DMS114 treated with DMSO at 0.1 percent for 48 hours (cell line): ENCODE results near the gene ENTPD6.
"Not testable (repeated sequence)": the region's sequence is repeated elsewhere in the genome, so short reads cannot be mapped to it uniquely, and the experiment has no call there.

Experiments
- DNase-seq: peaks from one replicate; lab custom pipeline; 2025; ENCODE audit not compliant: unreplicated experiment; lab: John Stamatoyannopoulos, UW

ENTPD6 gene

DNA sequence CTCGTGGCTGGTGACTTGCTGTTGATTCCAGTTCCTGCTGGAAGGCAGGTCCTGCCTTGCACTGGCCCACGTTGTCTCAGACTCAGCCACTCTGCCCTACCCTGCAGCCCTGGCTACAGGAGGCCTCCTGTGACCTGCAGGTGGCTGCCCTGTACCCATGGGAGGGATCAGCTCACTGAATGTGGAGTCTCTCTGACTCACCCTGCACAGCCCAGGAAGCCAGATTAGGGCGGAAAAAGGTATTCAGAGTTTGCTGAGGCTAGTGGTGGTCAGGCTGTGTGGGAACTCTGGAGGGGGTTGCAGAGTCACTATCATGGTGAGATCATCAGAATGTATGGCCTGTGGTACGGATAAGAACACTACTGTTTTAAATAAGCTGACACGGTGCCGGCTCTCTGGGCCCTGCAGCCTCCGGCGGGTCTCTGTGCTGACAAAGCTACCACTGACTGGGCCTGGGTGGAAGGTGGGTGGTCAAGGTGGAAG, 27.7 kb downstream of the ENTPD6 start:
- DNase-seq: no peak

DNA sequence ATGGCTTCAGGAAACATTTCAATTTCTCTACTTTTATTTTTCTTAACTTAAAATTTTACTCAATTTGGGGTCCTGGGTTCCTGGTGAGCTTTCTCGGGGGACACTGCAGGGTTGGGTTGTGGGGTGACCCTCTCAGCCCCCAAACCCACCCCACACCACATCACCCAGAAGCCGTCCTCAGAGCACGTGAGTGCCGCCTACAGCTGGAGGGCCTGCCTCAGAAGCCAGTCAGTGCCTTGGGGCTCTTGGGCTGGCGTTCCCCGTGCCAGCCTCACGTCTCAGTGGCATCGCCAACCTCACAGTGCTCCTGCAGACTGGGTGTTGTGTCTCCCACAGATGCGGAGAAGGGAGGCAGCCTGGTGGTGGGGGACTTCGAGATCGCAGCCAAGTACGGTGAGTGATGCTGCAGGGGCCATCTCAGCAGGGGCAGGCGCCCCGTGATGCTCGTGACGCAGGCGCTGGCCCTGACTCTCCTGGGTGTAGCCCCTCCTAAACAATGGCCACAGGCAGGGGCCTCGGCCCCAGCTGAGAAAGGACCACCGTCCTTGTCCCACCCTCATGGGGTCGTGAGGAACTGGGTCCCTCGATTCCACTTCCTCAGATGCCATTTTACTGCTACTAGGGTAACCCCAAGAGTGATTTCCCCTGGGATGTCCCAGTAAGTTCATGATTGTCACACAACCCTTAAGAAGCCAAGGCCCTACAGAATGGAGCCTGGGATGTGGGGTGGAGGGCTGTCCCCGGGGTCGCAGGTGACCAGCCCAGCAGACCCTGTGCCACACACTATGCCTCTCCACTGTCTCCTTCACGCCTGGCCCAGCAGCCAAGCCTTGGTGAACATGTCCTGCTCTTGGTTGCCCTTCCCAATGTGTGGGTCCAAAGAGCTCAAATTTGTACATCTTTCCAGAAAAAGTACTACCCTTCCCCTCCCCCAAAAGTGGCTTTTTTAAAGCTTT, 28.5 kb downstream of the ENTPD6 start:
- no peak for DNase-seq

DNA sequence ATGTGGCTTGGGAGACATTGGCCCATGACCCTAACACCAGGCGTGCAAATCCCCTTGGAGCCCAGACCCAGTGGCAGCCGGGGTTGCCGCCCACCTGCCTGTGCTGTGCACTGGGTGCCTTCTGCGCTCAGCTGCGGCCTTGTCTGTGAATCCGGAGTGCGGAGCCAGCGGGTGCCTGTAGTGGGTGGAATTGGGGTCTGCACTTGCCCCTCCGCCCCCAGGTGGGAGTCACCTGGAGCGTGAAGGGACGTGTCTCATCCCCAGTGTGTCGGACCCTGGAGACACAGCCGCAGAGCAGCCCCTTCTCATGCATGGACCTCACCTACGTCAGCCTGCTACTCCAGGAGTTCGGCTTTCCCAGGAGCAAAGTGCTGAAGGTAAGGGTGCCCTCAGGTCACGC, 29.4 kb downstream of the ENTPD6 start:
- no peak for DNase-seq

DNA sequence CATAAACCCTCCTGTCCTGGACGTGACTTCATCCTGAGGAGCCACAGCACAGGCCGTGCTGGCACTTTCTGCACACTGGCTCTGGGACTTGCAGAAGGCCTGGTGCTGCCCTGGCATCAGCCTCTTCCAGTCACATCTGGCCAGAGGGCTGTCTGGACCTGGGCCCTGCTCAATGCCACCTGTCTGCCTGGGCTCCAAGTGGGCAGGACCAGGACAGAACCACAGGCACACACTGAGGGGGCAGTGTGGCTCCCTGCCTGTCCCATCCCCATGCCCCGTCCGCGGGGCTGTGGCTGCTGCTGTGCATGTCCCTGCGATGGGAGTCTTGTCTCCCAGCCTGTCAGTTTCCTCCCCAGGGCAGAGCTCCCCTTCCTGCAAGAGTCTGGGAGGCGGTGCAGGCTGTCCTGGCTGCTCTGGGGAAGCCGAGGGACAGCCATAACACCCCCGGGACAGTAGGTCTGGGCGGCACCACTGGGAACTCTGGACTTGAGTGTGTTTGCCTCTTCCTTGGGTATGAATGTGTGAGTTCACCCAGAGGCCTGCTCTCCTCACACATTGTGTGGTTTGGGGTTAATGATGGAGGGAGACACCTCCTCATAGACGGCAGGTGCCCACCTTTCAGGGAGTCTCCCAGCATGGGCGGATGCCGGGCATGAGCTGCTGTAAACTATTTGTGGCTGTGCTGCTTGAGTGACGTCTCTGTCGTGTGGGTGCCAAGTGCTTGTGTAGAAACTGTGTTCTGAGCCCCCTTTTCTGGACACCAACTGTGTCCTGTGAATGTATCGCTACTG, 30.3 kb downstream of the ENTPD6 start:
- no peak for DNase-seq

DNA sequence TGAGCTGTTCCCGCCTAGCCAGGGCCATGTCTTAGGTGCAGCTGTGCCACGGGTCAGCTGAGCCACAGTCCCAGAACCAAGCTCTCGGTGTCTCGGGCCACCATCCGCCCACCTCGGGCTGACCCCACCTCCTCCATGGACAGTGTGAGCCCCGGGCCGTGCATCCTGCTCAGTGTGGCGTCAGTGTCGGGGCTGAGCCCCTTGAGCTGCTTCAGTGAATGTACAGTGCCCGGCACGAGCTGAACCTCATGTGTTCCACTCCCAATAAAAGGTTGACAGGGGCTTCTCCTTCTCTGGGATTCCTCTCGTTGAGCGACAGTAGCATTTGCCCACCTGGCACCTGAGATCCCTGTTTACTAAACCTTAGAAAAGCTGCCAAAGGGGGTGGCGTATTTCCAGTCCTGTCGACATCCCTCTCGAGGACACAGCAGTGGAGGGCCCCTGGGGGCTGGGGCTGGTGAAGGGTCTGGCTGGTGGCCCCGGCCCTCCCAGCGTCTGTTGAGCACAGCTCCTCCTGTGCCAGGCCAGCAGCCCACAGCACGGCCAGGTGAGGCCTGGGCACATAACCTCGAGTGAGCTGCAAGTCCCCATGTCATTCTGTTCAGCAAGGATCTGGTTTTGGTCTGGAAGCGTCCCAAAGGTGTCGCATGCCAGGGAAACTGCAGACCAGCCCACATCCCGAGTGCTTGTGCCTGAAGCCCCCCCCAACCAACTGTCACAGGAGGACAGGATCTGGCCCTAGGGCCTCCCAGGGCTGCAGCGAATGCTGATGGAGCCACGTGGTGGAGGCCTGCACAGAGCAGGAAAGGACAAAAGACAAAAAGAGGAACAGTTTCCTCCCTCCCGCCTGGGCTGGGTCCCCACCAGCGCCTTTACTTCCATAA, 31.2 kb downstream of the ENTPD6 start:
- no peak for DNase-seq

DNA sequence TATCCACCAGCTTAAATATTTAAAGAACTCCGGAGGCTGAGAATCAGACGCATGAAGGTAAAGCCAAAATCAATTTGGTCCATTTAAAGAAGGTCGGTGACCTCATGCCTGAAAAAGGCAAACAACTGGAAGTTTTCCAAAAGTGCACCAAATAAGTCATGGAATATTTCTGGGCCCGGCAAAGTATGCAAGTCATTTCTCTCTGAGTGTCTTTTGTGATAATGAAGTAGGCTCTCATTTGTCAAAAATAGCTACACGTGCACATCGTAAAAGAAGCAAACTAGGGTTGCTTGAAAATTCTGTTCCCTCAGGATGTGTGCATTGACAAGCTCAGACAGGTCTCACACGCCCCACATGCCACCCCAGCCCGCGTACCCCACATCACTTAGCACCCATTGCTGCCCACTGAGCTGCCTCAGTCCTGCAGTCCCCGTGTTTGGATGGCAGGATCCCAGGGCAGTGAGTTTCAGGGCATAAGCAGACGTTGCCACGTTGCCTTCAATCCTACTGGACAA, 31.9 kb downstream of the ENTPD6 start:
- DNase-seq: no peak

DNA sequence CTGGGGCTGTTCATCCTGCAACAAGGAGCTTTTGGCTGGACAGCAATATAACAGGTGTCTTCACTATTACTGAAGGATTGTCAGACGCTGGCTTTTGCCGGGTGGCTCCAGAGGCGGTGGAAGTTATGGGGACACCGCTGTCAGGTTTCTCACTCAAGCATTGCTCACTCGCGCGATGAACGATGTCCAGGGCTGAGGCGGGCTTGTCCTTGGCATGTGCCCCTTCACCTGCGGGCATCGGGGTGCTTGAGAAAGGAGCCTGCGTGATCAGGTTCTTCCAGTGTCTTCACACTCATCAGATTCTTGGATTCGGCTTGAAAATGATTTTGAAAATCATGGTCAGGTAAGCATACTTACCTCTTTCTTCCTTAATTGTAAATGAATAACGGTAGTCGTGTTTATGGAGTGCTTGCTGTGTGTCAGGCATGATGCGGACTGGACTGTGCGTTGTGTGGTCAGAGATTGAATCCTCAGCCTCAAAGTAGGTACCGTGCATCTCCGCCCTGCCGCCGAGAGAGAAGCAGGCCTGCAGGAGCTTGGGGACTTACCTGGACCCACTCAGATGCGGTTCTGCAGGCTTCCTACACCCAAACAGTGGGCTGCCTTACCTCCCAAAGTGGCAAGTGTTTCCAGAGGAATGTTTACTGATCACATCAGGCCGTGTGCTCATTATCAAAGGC, 34.1 kb downstream of the ENTPD6 start:
- DNase-seq: no peak

DNA sequence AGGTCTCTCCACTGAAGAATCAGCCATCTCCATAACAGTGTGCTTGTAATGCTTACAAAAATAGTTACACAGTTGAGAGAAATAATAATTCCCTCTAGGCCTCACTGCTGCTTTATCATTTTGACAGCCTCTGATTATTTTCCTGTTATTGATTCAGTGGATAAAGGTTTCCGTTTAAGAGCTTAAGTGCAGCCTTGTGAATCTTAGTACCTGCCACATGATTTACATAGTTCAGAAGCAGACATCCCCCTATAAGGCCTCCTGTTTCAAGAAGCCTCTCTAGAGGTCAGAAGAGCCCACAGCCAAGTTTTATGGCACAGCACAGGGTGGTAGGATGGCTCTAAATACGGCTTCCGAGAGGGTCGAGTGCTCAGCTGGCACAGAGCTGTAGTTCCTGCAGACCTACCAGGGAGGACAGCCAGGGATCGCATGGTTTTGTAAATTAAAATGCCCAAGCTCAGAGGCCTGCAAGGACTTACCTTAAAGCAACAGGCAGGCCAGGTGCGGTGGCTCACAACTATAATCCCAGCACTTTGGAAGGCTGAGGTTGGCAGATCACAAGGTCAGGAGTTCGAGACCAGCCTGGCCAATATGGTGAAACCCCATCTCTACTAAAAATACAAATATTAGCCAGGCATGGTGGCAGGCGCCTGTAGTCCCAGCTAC, 34.8 kb downstream of the ENTPD6 start:
- no peak for DNase-seq

DNA sequence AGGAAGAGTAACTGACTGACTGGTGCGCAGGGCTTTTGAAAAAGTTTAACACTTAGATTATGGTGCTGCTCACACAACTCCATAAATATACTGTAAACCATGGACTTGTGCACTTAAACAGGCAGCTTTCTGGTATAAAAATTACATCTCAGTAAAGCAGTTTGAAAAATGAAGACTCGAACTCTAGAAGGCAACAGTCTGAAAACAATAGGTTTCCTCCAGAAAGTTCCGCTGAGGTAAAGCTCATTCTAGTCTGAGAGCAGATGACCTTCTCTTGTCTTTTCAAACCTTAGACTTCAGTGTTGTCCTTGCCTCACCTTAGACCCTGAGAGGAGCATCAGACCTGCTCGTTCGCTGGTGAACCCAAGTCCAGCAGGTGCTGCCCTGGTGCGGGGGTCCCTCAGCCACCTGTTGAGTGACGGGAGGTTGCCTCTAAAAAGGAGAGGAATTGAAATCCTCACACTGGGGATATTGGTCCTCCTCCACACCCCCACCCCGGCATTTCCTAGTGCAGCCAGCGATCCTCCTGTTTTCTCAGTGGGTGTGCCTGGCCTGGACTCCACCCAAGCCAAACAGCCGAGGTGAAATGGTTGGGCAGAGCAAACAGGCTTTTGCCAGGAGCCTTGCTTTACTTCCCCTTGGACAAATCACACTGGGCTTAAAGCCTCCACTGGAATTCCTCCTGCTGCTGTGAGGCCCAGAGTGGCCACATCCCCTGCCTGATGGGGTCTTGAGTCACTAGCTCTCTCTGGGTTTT, 37.7 kb downstream of the ENTPD6 start:
- no peak for DNase-seq

DNA sequence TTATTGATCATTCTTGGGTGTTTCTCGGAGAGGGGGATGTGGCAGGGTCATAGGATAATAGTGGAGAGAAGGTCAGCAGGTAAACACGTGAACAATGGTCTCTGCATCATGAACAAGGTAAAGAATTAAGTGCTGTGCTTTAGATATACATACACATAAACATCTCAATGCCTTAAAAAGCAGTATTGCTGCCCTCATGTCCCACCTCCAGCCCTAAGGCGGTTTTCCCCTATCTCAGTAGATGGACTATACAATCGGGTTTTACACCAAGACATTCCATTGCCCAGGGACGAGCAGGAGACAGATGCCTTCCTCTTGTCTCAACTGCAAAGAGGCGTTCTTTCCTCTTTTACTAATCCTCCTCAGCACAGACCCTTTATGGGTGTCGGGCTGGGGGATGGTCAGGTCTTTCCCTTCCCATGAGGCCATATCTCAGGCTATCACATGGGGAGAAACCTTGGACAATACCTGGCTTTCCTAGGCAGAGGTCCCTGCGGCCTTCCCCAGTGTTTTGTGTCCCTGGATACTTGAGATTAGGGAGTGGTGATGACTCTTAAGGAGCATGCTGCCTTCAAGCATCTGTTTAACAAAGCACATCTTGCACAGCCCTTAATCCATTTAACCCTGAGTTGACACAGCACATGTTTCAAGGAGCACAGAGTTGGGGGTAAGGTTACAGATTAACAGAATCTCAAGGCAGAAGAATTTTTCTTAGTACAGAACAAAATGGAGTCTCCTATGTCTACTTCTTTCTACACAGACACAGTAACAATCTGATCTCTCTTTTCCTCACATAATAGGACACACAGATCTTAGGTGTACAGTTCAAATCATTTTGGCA, 38.7 kb downstream of the ENTPD6 start:
- not testable (repeated sequence) for DNase-seq

DNA sequence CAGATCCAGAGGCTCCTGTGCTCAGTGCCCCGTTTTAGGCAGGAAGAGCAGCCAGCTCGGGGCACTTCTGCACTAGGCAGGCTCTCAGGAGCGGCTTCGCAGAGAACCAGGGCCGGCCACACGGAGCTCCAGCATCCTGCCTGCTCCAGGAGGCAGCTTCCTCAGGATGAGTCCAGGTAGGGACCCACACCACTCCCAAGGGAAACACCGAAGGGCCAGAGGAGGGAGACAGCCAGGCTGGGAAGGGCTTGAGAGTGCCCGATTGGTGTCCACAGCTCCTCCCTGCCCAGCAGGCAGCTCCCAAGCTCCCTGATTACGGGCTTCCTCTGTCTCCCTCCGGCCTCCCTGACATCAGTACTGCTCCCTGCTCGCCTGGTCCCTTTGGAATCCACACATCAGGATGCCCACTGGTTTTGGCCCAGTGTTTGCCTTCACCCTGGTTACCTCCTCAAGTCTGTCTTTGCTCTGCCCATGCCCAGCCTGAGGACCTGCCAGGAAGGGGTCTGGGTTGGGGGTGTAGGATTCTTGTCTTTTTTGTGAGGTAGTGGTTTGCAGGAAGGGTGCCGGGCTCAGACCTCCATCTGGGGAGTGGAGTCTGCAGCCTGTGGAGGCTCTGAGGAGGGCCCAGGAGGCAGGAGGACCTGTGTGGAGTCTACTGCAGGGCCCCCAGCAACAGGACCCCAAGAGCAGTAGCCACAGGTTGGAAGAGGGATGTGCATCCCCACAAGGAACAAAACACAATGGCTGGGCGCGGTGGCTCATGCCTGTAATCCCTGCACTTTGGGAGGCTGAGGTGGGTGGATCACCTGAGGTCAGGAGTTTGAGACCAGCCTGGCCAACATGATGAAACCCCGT, 41.2 kb downstream of the ENTPD6 start:
- DNase-seq: no peak

DNA sequence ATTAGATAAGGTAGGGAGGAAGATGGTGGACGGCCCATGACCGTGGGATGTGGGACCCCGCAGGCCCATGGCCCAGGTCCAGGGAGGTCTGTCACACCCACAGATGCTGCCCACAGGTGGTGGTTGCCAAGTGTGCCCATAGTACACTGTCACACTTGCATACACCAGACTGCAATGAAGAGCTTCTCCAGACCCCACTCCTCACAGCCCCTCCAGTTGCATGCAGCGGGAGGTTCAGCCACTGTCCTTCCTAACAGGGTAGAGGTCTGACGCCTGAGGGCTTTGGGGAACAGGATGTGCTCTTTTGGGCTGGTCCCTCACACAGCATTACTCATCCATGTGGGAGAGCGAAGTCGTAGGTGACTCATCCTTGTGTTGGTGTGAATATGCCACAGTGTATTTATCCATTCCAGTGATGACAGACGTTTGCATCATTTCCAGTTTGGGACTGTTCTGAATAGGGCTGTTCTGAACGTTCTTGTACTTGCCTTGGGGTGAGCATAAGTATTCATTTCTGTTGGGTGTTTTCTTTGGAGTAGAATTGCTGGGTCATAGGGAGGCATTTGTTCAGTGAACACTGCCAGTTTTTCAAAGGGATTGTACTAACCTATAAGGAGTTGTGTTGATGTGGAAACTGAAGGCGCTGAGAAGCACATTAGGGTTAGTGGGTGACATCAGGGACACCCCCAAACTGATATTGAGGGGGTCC, 42.3 kb downstream of the ENTPD6 start:
- no peak for DNase-seq

DNA sequence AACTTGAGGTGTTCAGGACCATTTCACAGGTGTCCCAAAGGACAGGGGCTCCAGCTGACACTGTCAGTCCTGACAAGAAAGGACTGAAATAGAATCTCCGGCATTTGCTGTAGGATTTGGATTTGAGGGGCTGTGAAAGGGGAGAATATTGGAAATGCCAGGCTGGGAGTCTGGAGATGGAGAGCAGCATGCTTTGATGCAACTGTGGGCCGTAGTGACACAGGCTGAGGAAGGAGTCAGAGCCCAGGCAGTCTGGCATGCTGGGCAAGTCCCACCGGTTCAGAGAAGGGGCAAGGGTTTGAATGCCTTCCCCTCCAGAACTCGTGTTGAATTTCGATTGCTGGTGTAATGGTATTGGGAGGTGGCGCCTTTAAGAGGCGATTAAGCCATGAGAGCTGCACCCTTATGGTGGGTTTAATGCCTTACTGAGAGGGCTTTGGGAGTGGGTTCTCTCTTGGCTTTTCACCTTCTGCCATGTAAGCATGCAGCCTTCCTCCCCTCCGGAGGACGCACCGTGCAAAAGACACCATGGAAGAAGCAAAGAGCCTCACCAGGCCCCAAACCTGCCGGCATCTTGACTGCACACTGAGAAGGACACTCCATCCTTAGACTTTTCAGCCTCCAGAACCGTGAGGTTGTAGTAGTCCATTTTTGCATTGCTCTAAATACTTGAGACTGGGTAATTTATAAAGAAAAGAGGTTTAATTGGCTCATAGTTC, 43.0 kb downstream of the ENTPD6 start:
- no peak for DNase-seq

DNA sequence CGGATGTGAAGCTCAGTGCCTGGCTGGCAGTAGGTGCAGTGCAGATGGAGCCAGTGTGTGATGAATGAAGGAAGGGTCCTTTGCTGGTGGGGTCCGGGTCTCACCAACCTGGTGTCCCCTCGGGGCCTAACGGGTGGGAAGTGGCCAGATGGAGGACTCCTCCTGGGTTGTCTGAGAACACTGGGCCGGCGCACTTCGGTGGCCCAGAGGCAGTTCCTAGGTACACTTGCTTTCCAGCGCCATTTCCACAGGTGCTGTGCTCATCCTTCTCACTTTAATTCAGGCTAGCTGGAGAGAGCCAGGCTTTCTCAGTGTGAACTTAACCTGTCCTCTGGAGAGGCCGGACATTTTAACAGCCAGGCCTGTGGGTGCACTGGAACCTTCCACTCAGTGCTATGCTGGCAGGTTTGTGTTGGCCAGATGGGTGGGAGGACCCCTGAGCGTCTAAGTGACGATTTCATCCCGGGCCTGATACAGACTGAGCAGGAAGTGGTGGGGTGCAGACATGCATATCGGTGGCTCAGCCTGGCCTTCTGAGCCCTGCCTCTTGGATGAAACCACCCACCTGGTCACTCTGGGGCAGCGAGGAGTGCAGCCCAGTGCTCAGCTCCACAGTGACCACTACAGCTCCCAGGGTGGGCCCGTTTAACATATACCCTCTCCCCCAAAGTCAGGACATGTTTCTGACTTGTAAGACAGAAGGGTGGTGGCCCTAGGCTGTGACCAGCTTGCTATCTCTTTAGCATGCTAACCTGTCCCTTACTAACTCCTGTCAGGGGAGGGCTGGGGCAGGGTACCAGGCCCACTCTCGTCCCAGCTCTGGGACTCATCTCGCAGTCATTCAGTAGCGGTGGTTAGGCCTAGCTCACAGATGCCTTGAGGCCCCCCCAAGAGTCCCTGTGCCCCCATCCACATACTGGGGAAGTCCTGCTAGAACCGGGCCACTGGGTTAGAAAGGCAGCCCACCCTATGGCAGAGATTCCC, 44.2 kb downstream of the ENTPD6 start:
- DNase-seq: no peak
